NCI-H2171 (cell line): ENCODE measurements around the gene NLRP1.

Source experiments
- DNase-seq: peaks from one replicate; lab custom pipeline; 2025; lab: John Stamatoyannopoulos, UW

Gene NLRP1

DNA sequence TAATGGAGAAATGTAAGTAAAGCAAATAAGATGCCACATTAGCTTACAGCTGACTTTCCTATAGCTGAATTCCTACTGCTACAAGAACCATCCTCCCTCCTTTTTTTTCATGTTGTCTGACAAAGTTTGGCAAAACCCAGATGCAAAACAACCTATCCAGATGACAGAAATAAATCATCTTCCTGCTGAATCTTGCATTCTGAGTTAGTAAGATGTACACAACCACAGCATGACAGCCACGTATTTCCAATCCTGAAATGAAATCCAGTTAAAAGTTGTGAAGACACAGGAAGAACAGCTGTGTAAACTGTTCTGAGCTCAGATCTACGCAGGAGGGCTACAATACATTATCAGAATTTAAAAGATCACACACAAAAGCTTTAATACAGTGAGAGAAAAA lies 110.4 kb downstream of the NLRP1 start:
- DNase-seq: no peak

DNA sequence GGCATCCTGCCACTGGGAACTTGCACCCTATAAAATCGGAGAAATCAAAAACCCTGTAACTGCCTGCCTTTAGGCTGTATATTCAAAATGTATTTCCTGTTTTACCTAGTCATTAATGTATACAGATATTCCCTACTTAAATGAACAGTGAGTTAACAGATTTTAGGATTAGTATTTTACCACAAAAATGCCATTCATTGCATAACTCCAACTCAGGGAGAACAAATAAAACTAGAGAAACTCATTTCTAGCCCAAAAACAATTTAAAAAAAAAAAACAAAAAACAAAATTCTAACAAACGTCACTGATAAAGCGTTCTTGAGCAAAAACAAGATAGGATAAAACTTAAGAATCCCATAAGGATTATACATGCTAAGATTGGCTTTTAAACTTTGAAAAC lies 111.8 kb downstream of the NLRP1 start:
- no peak for DNase-seq

DNA sequence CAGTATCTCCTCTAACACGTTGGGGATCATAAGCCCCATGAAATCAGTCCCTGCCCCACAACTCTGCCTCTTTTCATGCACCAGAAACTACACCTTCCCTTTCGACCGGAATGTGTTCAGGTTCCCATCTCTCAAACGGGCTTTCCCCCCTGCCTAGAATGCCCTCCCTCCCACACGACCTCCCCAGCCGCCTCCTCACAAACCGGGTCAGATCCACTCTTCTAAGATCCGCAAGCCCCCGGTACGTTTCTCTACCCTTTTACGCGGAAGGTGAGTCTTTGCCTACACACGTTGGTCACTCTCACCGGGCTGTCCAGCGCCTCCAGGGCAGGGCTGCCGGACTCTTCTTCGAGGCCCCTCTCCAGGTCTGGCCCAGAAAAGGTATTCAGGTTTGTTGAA lies 116.2 kb downstream of the NLRP1 start:
- DNase-seq: no peak

- no peak for DNase-seq
These were observed 116.9 kb downstream of the NLRP1 start for GRCh38 chr17:5467416-5467815.

DNA sequence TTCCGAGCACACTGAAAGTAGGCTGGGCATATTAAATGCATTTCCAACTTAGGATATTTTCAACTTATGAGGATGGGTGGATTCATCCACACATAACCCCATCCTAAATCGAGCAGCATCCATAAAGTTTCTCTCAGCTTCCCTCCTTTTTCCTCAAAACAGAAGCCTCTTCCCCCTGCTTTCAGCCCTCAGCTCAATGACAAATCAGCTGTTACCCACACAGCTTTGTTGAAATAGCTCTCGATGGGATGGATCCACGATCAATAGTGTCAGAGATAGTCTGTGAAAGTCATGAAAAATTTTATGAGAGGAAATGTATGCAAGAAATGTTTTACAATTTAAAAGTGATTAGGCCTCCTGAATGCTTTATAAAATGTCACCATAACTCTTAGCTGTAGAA lies 118.0 kb downstream of the NLRP1 start:
- DNase-seq: no peak

DNA sequence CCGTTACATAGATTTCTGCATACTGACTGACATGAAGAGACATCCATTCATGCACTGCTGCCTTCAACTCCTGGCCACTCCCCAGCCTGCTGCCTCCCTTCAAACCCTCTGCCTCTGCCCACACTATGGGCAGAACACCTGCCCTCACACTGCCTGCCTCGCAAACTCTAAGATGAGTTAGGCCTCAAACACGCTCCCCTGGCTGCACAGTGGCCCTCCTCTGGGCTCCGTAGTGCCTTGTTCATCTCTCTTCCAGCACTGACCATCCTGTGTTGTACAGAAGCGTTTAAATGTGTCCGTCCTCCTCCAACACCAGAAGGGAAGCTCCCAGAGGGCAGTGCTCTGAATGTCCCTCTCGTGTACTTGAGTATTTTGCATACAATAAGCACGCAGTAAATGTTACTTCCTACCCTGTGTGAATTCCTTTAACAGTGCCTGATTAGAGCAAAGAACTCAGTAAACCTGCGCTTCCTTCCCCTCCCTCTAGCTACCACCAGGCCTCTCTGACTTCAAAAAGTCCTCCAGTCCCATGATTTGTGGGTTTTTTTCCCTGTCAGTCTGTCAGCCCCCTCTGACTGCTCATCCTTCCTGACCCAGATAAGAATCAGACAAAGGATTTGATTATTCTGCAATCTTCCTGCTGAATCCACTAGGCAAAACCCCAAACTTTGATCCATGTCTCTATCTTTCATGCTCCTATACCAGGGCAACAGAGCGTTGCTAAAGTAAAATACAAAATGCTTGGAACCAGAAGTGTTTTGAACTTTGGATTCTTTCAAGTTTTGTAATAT lies 119.4 kb downstream of the NLRP1 start:
- no peak for DNase-seq
